Measurements from ENCODE around the gene CSNK1D. TPM values are rescaled to one million over a fixed set of nuclear protein-coding genes. Genes with fewer than 3 reads are reported as not detected.

Gene CSNK1D
- total and polyA plus RNA-seq, 10 of the 15 experiments (the other 5 are each of a cell fraction or from before 2014, with no cell fraction given) = 5.7 to 105 (median 58.1) TPM

DNA sequence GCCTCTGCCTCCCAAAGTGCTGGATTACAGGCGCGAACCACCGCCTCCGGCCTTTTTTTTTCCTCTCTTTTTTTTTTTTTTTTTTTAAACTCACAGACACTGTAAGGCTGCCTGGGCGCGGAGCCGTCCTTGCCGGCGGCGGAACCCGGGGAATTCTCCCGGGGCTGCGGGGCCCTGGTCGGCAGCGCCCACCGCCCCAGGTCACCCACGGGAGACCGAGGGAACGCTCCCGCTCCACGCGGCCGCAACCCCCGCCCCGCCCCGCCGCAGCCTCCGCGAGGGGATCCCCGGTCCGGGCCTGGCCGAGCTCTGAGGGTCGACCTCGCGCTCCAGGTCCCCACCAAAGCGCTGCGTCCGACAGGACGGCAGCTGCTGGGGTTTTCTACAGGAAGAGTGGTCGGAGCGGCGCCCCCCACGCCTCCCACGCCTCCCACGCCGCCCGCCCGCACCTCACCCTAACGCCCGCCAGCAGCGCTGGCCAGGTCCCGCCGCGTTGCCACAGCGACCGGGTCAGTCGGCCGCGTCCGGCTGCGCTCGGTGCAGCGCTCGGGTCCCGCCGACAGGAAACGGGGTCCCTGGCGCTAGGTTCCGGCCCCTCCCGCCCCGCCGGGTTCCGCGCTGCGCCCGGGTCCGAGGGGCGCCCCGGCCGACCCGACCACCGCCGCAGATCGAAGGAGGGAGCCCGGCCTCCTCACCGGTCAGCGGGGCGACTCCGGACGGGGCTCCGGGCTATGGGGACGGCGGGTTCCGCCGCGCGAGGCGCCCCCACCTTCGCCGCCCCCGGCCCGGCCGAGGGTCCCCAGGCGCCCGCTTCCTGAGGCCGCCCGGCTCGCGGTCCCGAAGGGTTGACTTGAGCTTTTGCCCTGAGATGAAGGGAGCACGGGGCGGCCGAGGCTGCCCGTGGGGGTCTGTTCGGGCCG is 60.9 kb downstream of the CSNK1D start, which contains the start of gene CCDC57 (continued):
- no peak for TF ChIP-seq SREBF1 (IDR thresholded peaks at IDR 0.05; ENCODE audit: low read length)
- TF ChIP-seq IKZF1 (conservative IDR thresholded peaks at IDR 0.05) = peak; percentile 89
- TF ChIP-seq PRDM15 (CRISPR knock-in tag; IDR thresholded peaks at IDR 0.05) = no peak
- peak; percentile 94 for TF ChIP-seq NR2F1 (conservative IDR thresholded peaks at IDR 0.05)
- peak; percentile 90 for TF ChIP-seq DPF2 (IDR thresholded peaks at IDR 0.05)
- TF ChIP-seq, protein P1, sequence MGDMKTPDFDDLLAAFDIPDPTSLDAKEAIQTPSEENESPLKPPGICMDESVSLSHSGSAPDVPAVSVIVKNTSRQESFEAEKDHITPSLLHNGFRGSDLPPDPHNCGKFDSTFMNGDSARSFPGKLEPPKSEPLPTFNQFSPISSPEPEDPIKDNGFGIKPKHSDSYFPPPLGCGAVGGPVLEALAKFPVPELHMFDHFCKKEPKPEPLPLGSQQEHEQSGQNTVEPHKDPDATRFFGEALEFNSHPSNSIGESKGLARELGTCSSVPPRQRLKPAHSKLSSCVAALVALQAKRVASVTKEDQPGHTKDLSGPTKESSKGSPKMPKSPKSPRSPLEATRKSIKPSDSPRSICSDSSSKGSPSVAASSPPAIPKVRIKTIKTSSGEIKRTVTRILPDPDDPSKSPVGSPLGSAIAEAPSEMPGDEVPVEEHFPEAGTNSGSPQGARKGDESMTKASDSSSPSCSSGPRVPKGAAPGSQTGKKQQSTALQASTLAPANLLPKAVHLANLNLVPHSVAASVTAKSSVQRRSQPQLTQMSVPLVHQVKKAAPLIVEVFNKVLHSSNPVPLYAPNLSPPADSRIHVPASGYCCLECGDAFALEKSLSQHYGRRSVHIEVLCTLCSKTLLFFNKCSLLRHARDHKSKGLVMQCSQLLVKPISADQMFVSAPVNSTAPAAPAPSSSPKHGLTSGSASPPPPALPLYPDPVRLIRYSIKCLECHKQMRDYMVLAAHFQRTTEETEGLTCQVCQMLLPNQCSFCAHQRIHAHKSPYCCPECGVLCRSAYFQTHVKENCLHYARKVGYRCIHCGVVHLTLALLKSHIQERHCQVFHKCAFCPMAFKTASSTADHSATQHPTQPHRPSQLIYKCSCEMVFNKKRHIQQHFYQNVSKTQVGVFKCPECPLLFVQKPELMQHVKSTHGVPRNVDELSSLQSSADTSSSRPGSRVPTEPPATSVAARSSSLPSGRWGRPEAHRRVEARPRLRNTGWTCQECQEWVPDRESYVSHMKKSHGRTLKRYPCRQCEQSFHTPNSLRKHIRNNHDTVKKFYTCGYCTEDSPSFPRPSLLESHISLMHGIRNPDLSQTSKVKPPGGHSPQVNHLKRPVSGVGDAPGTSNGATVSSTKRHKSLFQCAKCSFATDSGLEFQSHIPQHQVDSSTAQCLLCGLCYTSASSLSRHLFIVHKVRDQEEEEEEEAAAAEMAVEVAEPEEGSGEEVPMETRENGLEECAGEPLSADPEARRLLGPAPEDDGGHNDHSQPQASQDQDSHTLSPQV (IDR thresholded peaks at IDR 0.05) = peak; percentile 52; the same call in 1 of the 2 replicates
- TF ChIP-seq LARP7 (IDR thresholded peaks at IDR 0.05) = peak; percentile 100
- TF ChIP-seq STAT3 (IDR thresholded peaks at IDR 0.05; ENCODE audit: low read depth, low read length) = no peak
- TF ChIP-seq STAT1 (conservative IDR thresholded peaks at IDR 0.05) = peak; percentile 95; the same call in 1 of the 2 replicates
- TF ChIP-seq POLR2A (IDR thresholded peaks at IDR 0.05; ENCODE audit: low read depth, low read length) = peak; percentile 68
- peak; percentile 60 for TF ChIP-seq ZNF24 (IDR thresholded peaks at IDR 0.05)
- TF ChIP-seq MAX (IDR thresholded peaks at IDR 0.05; ENCODE audit: low read depth, low read length) = peak; percentile 77
- TF ChIP-seq, protein P2, sequence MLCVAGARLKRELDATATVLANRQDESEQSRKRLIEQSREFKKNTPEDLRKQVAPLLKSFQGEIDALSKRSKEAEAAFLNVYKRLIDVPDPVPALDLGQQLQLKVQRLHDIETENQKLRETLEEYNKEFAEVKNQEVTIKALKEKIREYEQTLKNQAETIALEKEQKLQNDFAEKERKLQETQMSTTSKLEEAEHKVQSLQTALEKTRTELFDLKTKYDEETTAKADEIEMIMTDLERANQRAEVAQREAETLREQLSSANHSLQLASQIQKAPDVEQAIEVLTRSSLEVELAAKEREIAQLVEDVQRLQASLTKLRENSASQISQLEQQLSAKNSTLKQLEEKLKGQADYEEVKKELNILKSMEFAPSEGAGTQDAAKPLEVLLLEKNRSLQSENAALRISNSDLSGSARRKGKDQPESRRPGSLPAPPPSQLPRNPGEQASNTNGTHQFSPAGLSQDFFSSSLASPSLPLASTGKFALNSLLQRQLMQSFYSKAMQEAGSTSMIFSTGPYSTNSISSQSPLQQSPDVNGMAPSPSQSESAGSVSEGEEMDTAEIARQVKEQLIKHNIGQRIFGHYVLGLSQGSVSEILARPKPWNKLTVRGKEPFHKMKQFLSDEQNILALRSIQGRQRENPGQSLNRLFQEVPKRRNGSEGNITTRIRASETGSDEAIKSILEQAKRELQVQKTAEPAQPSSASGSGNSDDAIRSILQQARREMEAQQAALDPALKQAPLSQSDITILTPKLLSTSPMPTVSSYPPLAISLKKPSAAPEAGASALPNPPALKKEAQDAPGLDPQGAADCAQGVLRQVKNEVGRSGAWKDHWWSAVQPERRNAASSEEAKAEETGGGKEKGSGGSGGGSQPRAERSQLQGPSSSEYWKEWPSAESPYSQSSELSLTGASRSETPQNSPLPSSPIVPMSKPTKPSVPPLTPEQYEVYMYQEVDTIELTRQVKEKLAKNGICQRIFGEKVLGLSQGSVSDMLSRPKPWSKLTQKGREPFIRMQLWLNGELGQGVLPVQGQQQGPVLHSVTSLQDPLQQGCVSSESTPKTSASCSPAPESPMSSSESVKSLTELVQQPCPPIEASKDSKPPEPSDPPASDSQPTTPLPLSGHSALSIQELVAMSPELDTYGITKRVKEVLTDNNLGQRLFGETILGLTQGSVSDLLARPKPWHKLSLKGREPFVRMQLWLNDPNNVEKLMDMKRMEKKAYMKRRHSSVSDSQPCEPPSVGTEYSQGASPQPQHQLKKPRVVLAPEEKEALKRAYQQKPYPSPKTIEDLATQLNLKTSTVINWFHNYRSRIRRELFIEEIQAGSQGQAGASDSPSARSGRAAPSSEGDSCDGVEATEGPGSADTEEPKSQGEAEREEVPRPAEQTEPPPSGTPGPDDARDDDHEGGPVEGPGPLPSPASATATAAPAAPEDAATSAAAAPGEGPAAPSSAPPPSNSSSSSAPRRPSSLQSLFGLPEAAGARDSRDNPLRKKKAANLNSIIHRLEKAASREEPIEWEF (IDR thresholded peaks at IDR 0.05; ENCODE audit: insufficient replicate concordance, low read depth, low read length) = no peak
- TF ChIP-seq, protein P3, sequence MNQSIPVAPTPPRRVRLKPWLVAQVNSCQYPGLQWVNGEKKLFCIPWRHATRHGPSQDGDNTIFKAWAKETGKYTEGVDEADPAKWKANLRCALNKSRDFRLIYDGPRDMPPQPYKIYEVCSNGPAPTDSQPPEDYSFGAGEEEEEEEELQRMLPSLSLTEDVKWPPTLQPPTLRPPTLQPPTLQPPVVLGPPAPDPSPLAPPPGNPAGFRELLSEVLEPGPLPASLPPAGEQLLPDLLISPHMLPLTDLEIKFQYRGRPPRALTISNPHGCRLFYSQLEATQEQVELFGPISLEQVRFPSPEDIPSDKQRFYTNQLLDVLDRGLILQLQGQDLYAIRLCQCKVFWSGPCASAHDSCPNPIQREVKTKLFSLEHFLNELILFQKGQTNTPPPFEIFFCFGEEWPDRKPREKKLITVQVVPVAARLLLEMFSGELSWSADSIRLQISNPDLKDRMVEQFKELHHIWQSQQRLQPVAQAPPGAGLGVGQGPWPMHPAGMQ (IDR thresholded peaks at IDR 0.05; ENCODE audit: borderline replicate concordance) = no peak
- no peak for TF ChIP-seq ATF7 (IDR thresholded peaks at IDR 0.05; ENCODE audit: low read depth)

All from GM12878 (cell line).